A549 (cell line): Measurements from ENCODE around the gene SHISA8. TPM values are rescaled to one million over a fixed set of nuclear protein-coding genes. Genes with fewer than 3 reads are reported as not detected.

Source experiments
- ATAC-seq, 2 experiments: fragments of 200-7000 bp in 1 of 2; fragments of >200 bp in 1 of 2; cut with Nextera tagmentation in 1 of 2; cut with Tn5 transposase in 1 of 2; 3 replicates each; pipeline versions ENCODE4 v1.8.0 to v1.9.1; 2018 to 2020; ENCODE audit warnings: mild to moderate bottlenecking in 1 of 2, moderate library complexity in 1 of 2
- CTCF ChIA-PET: fragments of 300-600 bp; sonication (Branson Sonifier 250); formaldehyde crosslinking; extraction: SDS; loops from one replicate; lab custom pipeline; 2021; ENCODE audit warnings: antibody characterized with exemption, inconsistent platforms; lab: Yijun Ruan, JAX
- POLR2A ChIA-PET: fragments of 350-600 bp; formaldehyde crosslinking; extraction: SDS; loops from one replicate; lab custom pipeline; 2021; ENCODE audit warnings: antibody characterized with exemption, inconsistent platforms; lab: Yijun Ruan, JAX
- DNase-seq, 2 experiments: peaks; one replicate each; pipeline versions ENCODE4 v3.0.0 to v3.0.0-alpha.2; 2011 to 2016; ENCODE audit warnings: low read depth in 1 of 2, low spot score in 1 of 2
- FAIRE-seq: peaks from 2 replicates; lab custom pipeline; 2011; peaks lifted over from hg19 to GRCh38; lab: Jason Lieb, UNC
- H3K27ac ChIP-seq, 2 experiments: fragments of >200 bp; sonication (Bioruptor Twin); formaldehyde crosslinking; 3 replicates each; pipeline ENCODE4 v1.5.1; 2016 to 2017
- H3K4me1 ChIP-seq: fragments of >200 bp; sonication (Bioruptor Twin); formaldehyde crosslinking; 3 replicates; pipeline ENCODE4 v1.6.1; 2016
- H3K4me2 ChIP-seq: fragments of >200 bp; sonication (Bioruptor Twin); formaldehyde crosslinking; 3 replicates; pipeline ENCODE4 v1.6.1; 2016
- H3K4me3 ChIP-seq: fragments of >200 bp; sonication (Bioruptor Twin); formaldehyde crosslinking; 3 replicates; pipeline ENCODE4 v1.5.1; 2016
- H3K9me3 ChIP-seq: fragments of >200 bp; sonication (Bioruptor Twin); formaldehyde crosslinking; 3 replicates; pipeline ENCODE4 v1.6.1; 2016
- CBX2 ChIP-seq: fragments of 200-600 bp; sonication (generic); IDR thresholded peaks from 2 replicates; pipeline ENCODE4 v1.6.1; 2016; ENCODE audit warnings: low read depth, mild to moderate bottlenecking, borderline replicate concordance
- CHD4 ChIP-seq: fragments of 200-600 bp; sonication (generic); IDR thresholded peaks from 2 replicates; pipeline ENCODE4 v1.6.1; 2016; ENCODE audit warnings: antibody characterized with exemption, mild to moderate bottlenecking, borderline replicate concordance
- EHF ChIP-seq: fragments of 250-450 bp; sonication (Bioruptor Pico); IDR thresholded peaks from 2 replicates; pipeline ENCODE4 v1.5.0; 2020; ENCODE audit warnings: mild to moderate bottlenecking
- EHMT2 ChIP-seq: fragments of 200-600 bp; sonication (generic); IDR thresholded peaks from 2 replicates; pipeline ENCODE4 v1.6.1; 2016; ENCODE audit warnings: antibody characterized with exemption, low read depth, mild to moderate bottlenecking, moderate library complexity
- EP300 ChIP-seq, 2 experiments: fragments of >200 bp; sonication (Bioruptor Twin); formaldehyde crosslinking; IDR thresholded peaks; 2 replicates in 1 of 2; 3 replicates in 1 of 2; pipeline ENCODE4 v1.6.1; 2016 to 2017
- FOSB ChIP-seq: fragments of 250-450 bp; sonication (Bioruptor Pico); IDR thresholded peaks from 2 replicates; pipeline ENCODE4 v1.5.0; 2020; ENCODE audit warnings: mild to moderate bottlenecking, moderate library complexity
- FOXS1 ChIP-seq: fragments of 250-450 bp; sonication (Bioruptor Pico); IDR thresholded peaks from 2 replicates; pipeline ENCODE4 v1.5.0; 2020; ENCODE audit warnings: mild to moderate bottlenecking, moderate library complexity
- GATA3 ChIP-seq: IDR thresholded peaks from 2 replicates; pipeline ENCODE4 v1.6.1; 2012; ENCODE audit warnings: borderline replicate concordance
- HEYL ChIP-seq: fragments of 250-450 bp; sonication (Bioruptor Pico); IDR thresholded peaks from 2 replicates; pipeline ENCODE4 v1.8.0; 2021; ENCODE audit warnings: mild to moderate bottlenecking, moderate library complexity
- HOXA7 ChIP-seq: fragments of 250-450 bp; sonication (Bioruptor Pico); IDR thresholded peaks from 2 replicates; pipeline ENCODE4 v1.5.0; 2020; ENCODE audit warnings: mild to moderate bottlenecking, moderate library complexity
- HOXB5 ChIP-seq: fragments of 250-450 bp; sonication (Bioruptor Pico); IDR thresholded peaks from 2 replicates; pipeline ENCODE4 v1.5.0; 2020; ENCODE audit warnings: mild to moderate bottlenecking, moderate library complexity
- JUN ChIP-seq, 2 experiments: fragments of >200 bp; sonication (Bioruptor Twin); formaldehyde crosslinking; IDR thresholded peaks; 2 replicates in 1 of 2; 3 replicates in 1 of 2; pipeline ENCODE4 v1.6.1; 2016 to 2017
- JUNB ChIP-seq: fragments of >200 bp; sonication (Bioruptor Twin); formaldehyde crosslinking; IDR thresholded peaks from 2 replicates; pipeline ENCODE4 v1.6.1; 2016
- KDM1A ChIP-seq: fragments of 200-600 bp; sonication (generic); IDR thresholded peaks from 2 replicates; pipeline ENCODE4 v1.6.1; 2016; ENCODE audit warnings: low read depth, mild to moderate bottlenecking
- KDM5A ChIP-seq: fragments of 200-600 bp; sonication (generic); IDR thresholded peaks from 2 replicates; pipeline ENCODE4 v1.6.1; 2016; ENCODE audit warnings: antibody characterized with exemption, mild to moderate bottlenecking
- MAFK ChIP-seq: fragments of 450-650 bp; IDR thresholded peaks from 2 replicates; pipeline ENCODE4 v1.6.1; 2014; ENCODE audit not compliant: partially characterized antibody
- MAZ ChIP-seq: fragments of 150-350 bp; IDR thresholded peaks from 2 replicates; pipeline ENCODE4 v1.6.1; 2014; ENCODE audit warnings: antibody characterized with exemption, low read depth, low read length, borderline replicate concordance
- NR3C1 ChIP-seq: fragments of >200 bp; sonication (Bioruptor Twin); formaldehyde crosslinking; IDR thresholded peaks from 3 replicates; pipeline ENCODE4 v1.6.1; 2017
- PHF8 ChIP-seq: fragments of 200-600 bp; sonication (generic); IDR thresholded peaks from 2 replicates; pipeline ENCODE4 v1.6.1; 2016; ENCODE audit warnings: low read depth, mild to moderate bottlenecking, antibody characterized with exemption, moderate library complexity, borderline replicate concordance
- POLR2A ChIP-seq: IDR thresholded peaks from 2 replicates; pipeline ENCODE4 v1.6.1; 2012; ENCODE audit warnings: mild to moderate bottlenecking, low read length
- RARB ChIP-seq: fragments of 250-450 bp; sonication (Bioruptor Pico); IDR thresholded peaks from 2 replicates; pipeline ENCODE4 v1.8.0; 2021; ENCODE audit warnings: mild to moderate bottlenecking, moderate library complexity
- RFX5 ChIP-seq: fragments of 450-650 bp; IDR thresholded peaks from 2 replicates; pipeline ENCODE4 v1.7.1; 2014; ENCODE audit warnings: antibody characterized with exemption, mild to moderate bottlenecking, moderate library complexity
- SREBF2 ChIP-seq: fragments of 450-650 bp; IDR thresholded peaks from 2 replicates; pipeline ENCODE4 v1.6.1; 2014; ENCODE audit warnings: mild to moderate bottlenecking, moderate library complexity
- ZNF302 ChIP-seq: fragments of 250-450 bp; sonication (Bioruptor Pico); IDR thresholded peaks from 2 replicates; pipeline ENCODE4 v1.9.0; 2021; ENCODE audit warnings: inconsistent platforms, mild to moderate bottlenecking, moderate library complexity
- WGBS: methylation state at CpG from one replicate; pipeline ENCODE4 v1.1.6; 2017; ENCODE audit errors: missing lambda C conversion rate; 5-methylcytosine and 5-hydroxymethylcytosine counted together
- polyA plus RNA-seq, 4 experiments: library from polyadenylated mRNA; depleted of rRNA in 3 of 4; stranded (reverse); fragments of >200 nt; fragmentation: RNase III in 1 of 4; extraction: RNeasy Plus Mini Kit Qiagen cat#74134 plus additional on column Dnase treatment in 1 of 4; gene quantifications; 2 replicates in 3 of 4; 3 replicates in 1 of 4; pipeline ENCODE4 v1.2.3, GENCODE V29; 2011 to 2017
- TF ChIP-seq, protein P1 (sequence below): IDR thresholded peaks from 2 replicates; pipeline ENCODE4 v1.6.1; 2012; ENCODE audit warnings: low read depth, borderline replicate concordance
- TF ChIP-seq, protein P2 (sequence below): fragments of 250-450 bp; sonication (Bioruptor Pico); IDR thresholded peaks from 2 replicates; pipeline ENCODE4 v1.5.0; 2020; ENCODE audit warnings: low read depth, mild to moderate bottlenecking, moderate library complexity
- TF ChIP-seq, protein P3 (sequence below): fragments of 450-650 bp; IDR thresholded peaks from 2 replicates; pipeline ENCODE4 v1.6.1; 2014; ENCODE audit warnings: antibody characterized with exemption
- TF ChIP-seq, protein P4 (sequence below): fragments of >200 bp; sonication (Bioruptor Twin); formaldehyde crosslinking; IDR thresholded peaks from 2 replicates; pipeline ENCODE4 v1.6.1; 2016
- TF ChIP-seq, protein P5 (sequence below): IDR thresholded peaks from 2 replicates; pipeline ENCODE4 v1.6.1; 2012
- TF ChIP-seq, protein P6 (sequence below): fragments of >200 bp; sonication (Bioruptor Twin); formaldehyde crosslinking; IDR thresholded peaks from 3 replicates; pipeline ENCODE4 v1.6.1; 2016

The SHISA8 gene
- polyA plus RNA-seq, 2 of the 4 experiments (the other 2 are of a cell fraction) = 0.15 TPM; not detected in 1

DNA sequence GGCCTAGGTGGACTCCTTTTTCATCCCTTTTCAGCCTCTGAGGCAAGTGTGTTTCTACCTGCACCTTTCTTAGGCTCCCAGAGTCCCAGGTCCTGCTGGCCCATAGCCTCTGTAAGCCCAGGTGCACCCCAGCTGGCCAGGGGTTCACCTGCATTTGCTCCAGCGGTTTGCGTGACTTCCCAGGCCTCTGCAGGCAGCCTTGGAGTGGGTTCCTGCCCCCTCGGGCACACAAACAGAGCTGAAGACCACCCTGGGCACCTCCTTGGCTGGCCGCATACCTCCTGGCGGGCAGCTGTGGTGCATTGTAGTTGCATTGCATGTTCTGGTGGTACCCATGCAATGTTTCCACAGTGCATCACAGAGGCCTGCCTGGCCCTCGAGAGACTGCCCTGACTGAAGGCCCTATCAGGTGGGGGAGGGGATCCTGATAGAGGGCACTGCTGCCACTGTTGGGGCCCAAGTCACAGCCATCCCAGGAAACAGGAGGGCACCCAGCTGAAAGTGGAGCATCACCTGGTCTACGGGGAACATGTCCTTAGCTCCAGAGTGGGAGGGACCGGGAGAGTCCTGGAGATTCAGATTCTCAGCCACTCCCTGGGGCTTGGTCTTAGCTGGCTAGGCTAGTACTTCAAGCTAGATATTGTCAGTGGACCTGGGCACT, 14.1 kb downstream of the SHISA8 start:
- ChIA-PET CTCF (interaction anchor here (1.2 to 1.4 kb wide), 4 partner anchors 11 to 204 kb away, joined by 3 to 4 read pairs (median 4); no protein-coding TSS in a partner anchor), POLR2A (no interaction called here)
- no CpG with 5 or more reads among the region's 8 CpGs for WGBS
- no peaks in the 10 kb centered on the region for H3K4me1 ChIP-seq
- H3K9me3 ChIP-seq = no peaks in the 10 kb centered on the region
- H3K4me3 ChIP-seq = no peak overlapping the region
- FAIRE-seq = no peak
- no peak for DNase-seq
- no peak for TF ChIP-seq MAZ
- H3K27ac ChIP-seq = no peak overlapping the region
- no peak for ATAC-seq
- no peak overlapping the region for H3K4me2 ChIP-seq

DNA sequence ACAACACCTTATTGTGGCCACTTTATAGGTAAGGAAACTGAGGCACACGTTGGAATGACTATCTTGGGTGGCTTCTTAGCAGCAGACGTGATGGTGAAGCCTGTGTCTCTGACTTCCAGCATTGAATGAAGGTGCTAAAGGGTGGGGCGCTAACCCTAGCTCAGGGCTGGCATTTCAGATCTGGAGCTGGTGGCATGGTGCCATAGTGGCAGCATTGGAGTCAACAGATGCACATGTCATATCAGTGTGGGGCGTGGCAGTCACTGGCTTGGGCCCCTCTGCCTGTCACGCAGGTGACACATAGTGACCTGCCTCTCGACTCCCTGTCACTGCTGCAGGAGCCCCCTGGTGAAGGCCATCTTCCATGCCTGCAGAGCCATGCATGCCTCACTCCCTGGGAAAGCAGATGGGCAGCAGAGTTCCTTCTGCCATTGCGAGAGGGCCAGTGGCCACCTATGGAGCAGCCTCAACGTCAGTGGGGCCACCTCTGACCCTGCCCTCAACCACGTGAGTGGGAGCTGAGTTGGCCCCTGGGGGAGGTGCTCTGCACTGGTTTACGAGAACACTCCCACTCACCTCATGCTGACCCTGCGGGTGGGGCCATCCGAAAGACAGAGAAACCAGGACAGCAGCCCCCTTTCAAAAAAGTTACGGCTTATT, 14.8 kb downstream of the SHISA8 start:
- no peak for FAIRE-seq
- ChIA-PET POLR2A (no interaction called here), CTCF (interaction anchor here (1.0 to 1.4 kb wide), 6 partner anchors 8 to 203 kb away, joined by 3 to 5 read pairs (median 4); no protein-coding TSS in a partner anchor)
- WGBS = 87% methylated on average over 7 of the region's 13 CpGs
- no peaks in the 10 kb centered on the region for H3K9me3 ChIP-seq
- H3K4me3 ChIP-seq = no peak overlapping the region
- no peaks in the 10 kb centered on the region for H3K4me1 ChIP-seq
- DNase-seq = no peak
- no peak overlapping the region for H3K4me2 ChIP-seq
- H3K27ac ChIP-seq = no peak overlapping the region
- no peak for ATAC-seq
- TF ChIP-seq, protein P1, sequence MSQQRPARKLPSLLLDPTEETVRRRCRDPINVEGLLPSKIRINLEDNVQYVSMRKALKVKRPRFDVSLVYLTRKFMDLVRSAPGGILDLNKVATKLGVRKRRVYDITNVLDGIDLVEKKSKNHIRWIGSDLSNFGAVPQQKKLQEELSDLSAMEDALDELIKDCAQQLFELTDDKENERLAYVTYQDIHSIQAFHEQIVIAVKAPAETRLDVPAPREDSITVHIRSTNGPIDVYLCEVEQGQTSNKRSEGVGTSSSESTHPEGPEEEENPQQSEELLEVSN = no peak
- no peak for TF ChIP-seq SREBF2
- TF ChIP-seq EP300 (IDR thresholded peaks at IDR 0.05) = no peak
- TF ChIP-seq MAZ = no peak
- no peak for TF ChIP-seq PHF8
- TF ChIP-seq, protein P2, sequence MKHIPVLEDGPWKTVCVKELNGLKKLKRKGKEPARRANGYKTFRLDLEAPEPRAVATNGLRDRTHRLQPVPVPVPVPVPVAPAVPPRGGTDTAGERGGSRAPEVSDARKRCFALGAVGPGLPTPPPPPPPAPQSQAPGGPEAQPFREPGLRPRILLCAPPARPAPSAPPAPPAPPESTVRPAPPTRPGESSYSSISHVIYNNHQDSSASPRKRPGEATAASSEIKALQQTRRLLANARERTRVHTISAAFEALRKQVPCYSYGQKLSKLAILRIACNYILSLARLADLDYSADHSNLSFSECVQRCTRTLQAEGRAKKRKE (CRISPR knock-in tag) = no peak
- TF ChIP-seq, protein P3, sequence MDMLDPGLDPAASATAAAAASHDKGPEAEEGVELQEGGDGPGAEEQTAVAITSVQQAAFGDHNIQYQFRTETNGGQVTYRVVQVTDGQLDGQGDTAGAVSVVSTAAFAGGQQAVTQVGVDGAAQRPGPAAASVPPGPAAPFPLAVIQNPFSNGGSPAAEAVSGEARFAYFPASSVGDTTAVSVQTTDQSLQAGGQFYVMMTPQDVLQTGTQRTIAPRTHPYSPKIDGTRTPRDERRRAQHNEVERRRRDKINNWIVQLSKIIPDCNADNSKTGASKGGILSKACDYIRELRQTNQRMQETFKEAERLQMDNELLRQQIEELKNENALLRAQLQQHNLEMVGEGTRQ = no peak
- no peak for TF ChIP-seq RFX5
- no peak for TF ChIP-seq ZNF302 (CRISPR knock-in tag)
- TF ChIP-seq GATA3 = no peak
- TF ChIP-seq, protein P4, sequence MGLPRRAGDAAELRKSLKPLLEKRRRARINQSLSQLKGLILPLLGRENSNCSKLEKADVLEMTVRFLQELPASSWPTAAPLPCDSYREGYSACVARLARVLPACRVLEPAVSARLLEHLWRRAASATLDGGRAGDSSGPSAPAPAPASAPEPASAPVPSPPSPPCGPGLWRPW = no peak
- no peak for TF ChIP-seq JUN (IDR thresholded peaks at IDR 0.05)
- no peak for TF ChIP-seq HEYL (CRISPR knock-in tag)
- no peak for TF ChIP-seq CBX2
- TF ChIP-seq FOXS1 (CRISPR knock-in tag) = no peak
- TF ChIP-seq JUNB = no peak
- TF ChIP-seq EHMT2 = no peak
- TF ChIP-seq MAFK = no peak
- TF ChIP-seq, all 56 proteins: peak for 0

DNA sequence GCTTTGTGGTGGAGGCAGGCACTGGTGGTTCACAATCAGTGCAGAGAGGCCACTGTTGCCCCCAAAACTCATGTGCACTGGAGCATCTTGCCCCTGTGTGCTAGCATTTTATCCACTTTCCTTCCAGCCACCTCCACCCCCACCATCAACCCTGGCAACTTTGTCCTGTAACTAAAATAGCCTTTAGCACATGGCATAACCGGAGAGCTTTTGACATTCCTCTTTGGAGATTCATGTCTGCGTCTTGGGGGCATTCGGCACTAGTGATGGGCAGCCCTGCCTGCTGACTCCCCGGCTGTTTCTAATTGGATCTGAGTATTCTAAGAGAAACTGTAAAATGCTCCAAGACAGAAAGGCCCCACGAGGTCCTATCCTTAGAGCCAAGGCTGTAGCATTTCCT, 15.8 kb downstream of the SHISA8 start:
- POLR2A ChIA-PET = no interaction called here
- no peak for FAIRE-seq
- TF ChIP-seq HOXB5 = no peak
- TF ChIP-seq EHF (CRISPR knock-in tag) = no peak
- no peak for TF ChIP-seq CBX2
- no peak for TF ChIP-seq CHD4
- TF ChIP-seq KDM1A = no peak
- TF ChIP-seq EP300 (IDR thresholded peaks at IDR 0.05) = no peak
- no peak for TF ChIP-seq FOSB (CRISPR knock-in tag)
- no peak for TF ChIP-seq POLR2A
- TF ChIP-seq HOXA7 = no peak
- TF ChIP-seq NR3C1 = no peak
- no peak for TF ChIP-seq SREBF2
- TF ChIP-seq, protein P5, sequence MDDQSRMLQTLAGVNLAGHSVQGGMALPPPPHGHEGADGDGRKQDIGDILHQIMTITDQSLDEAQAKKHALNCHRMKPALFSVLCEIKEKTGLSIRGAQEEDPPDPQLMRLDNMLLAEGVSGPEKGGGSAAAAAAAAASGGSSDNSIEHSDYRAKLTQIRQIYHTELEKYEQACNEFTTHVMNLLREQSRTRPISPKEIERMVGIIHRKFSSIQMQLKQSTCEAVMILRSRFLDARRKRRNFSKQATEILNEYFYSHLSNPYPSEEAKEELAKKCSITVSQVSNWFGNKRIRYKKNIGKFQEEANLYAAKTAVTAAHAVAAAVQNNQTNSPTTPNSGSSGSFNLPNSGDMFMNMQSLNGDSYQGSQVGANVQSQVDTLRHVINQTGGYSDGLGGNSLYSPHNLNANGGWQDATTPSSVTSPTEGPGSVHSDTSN = no peak
- TF ChIP-seq, protein P6, sequence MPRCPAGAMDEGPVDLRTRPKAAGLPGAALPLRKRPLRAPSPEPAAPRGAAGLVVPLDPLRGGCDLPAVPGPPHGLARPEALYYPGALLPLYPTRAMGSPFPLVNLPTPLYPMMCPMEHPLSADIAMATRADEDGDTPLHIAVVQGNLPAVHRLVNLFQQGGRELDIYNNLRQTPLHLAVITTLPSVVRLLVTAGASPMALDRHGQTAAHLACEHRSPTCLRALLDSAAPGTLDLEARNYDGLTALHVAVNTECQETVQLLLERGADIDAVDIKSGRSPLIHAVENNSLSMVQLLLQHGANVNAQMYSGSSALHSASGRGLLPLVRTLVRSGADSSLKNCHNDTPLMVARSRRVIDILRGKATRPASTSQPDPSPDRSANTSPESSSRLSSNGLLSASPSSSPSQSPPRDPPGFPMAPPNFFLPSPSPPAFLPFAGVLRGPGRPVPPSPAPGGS = no peak
- TF ChIP-seq KDM5A = no peak
- TF ChIP-seq RARB (CRISPR knock-in tag) = no peak
- no peak for TF ChIP-seq FOXS1 (CRISPR knock-in tag)

More for the DNA sequence above, 15.8 kb downstream of the SHISA8 start:
- Histone ChIP-seq H3K4me3 (no peak overlapping the region), H3K9me3 (no peaks in the 10 kb centered on the region), H3K27ac (no peak overlapping the region), H3K4me1 (no peaks in the 10 kb centered on the region), H3K4me2 (no peak overlapping the region)
- no peak for DNase-seq
- 92% methylated on average over 5 of the region's 5 CpGs for WGBS
- no peak for ATAC-seq
- CTCF ChIA-PET = interaction anchor here (1.0 to 1.3 kb wide), 4 partner anchors 9 to 202 kb away, joined by 3 to 5 read pairs (median 3); no protein-coding TSS in a partner anchor
